ENCODE data around the gene MYH6.
A peak's percentile ranks its signal among the peaks of the same experiment; 100 is the strongest.
"Not testable (repeated sequence)": the region's sequence is repeated elsewhere in the genome, so short reads cannot be mapped to it uniquely, and the experiment has no call there.

MYH6 gene

DNA sequence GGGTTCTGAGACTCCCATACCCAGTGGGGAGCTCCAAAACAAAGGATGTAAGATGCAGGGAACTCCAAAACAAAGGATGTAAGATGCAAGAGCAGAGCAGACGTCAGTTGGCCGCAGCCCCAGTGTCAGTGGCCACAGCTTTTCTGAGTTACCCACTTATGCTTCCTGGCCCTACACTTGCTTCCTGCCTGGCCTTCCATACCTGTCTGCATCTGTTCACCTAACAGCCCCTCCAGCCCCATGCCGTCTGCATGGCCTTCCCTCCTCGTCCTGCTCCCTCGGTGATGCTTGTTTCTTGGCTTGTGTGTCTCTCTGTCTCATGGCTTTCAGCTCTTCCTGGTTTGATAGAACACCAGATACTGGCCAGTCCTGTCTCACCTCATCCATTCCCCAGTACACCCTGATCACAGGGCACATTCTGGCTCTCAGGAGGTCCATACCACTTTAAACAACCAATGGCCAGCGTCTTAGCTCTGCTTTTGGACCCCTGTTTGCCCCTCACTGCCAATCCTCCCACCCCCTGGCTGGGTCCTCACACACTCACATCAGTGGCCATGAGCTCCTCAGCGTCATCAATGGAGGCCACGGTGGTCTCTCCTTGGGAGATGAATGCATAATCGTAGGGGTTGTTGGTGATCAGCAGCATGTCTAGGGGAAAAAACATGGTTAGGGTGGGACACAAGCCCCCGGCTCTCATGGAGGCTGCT is 22.1 kb upstream of the MYH6 start:
- Mint-ChIP-seq H3K4me3 (no peak overlapping the region), H3K27me3 (no peaks in the 10 kb centered on the region), H3K27ac (no peak overlapping the region), H3K36me3 (ENCODE audit: low read depth) (no peaks in the 10 kb centered on the region), H3K4me1 (ENCODE audit: low read depth) (no peaks in the 10 kb centered on the region), H3K9me3 (no peaks in the 10 kb centered on the region)
- no peak for DNase-seq

DNA sequence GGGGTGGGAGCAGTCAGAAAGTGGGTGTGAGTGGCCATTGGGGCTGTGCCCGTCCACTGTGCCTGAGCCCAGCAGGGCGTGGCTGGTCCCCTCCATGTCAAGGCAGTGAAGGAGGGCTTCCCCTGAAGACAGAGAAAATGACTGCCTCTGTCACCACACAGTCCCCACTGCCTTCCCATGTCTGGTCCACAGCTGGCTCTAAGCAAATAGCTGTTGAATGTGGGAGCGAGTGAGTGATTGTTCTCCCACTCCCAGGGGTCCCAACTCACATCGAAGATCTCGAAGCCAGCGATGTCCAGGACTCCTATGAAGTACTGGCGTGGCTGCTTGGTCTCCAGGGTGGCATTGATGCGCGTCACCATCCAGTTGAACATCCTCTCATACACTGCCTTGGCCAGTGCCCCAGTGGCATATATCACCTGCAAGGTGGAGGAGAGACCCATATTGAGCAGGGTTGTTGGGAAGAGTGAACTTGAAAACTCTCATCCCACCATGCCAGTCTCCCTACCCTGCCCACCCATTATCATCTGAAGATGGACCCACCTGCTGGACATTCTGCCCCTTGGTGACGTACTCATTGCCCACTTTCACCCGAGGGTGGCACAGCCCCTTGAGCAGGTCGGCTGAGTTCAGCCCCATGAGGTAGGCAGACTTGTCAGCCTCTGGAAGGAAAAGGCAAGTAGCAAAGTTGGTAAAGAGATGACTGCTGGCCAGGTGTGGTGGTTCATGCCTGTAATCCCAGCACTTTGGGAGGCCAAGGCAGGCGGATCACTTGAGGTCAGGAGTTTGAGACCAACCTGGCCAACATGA is 20.8 kb upstream of the MYH6 start:
- no peak overlapping the region for H3K27ac Mint-ChIP-seq
- DNase-seq: no peak
- no peak overlapping the region for H3K4me3 Mint-ChIP-seq
- no peaks in the 10 kb centered on the region for H3K36me3 Mint-ChIP-seq (ENCODE audit: low read depth)
- no peaks in the 10 kb centered on the region for H3K9me3 Mint-ChIP-seq
- no peaks in the 10 kb centered on the region for H3K27me3 Mint-ChIP-seq
- H3K4me1 Mint-ChIP-seq (ENCODE audit: low read depth): no peaks in the 10 kb centered on the region

DNA sequence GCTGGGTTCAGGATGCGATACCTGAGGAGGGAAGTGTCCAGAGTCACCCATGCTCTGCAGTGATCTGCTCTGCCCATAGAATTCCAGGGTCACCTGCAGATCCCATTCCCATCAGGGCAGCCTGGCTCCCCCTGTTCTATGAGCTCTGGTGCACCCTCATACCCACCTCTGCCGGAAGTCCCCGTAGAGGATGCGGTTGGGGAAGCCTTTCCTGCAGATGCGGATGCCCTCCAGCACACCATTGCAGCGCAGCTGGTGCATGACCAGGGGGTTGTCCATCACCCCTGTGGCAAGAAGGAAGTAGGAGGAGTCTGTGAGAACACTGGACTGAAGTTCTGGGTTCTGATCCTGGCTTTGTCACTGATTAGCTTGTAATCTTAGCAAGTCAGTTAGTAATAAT is 17.7 kb upstream of the MYH6 start:
- H3K27ac Mint-ChIP-seq; H3K9me3 Mint-ChIP-seq; H3K27me3 Mint-ChIP-seq; DNase-seq; H3K36me3 Mint-ChIP-seq (ENCODE audit: low read depth); H3K4me3 Mint-ChIP-seq: not testable (repeated sequence)
- H3K4me1 Mint-ChIP-seq (ENCODE audit: low read depth): peaks cover 12% of the 10 kb centered on the region

DNA sequence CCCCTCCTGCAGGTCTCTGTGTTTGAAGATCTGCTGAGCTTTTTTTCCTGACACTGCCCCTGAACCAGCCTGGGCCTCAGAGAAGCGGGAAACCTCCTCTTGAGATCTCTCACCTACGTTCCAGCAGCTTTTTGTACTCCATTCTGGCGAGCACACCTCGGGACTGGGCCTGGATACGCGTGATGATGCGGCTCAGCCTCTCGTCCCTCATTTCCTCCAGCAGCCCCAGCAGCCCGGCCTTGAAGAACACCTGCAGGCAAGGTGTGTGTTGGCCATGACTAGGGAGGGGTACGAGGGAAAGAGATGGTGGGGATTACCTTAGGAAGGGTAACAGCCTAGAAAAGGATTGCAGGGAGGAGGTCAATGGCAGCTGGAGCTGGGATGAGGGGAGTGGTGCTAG is 17.1 kb upstream of the MYH6 start:
- H3K27ac Mint-ChIP-seq: no peak overlapping the region
- no peak overlapping the region for H3K4me3 Mint-ChIP-seq
- DNase-seq: no peak
- peaks cover 12% of the 10 kb centered on the region for H3K4me1 Mint-ChIP-seq (ENCODE audit: low read depth)
- H3K27me3 Mint-ChIP-seq: no peaks in the 10 kb centered on the region
- H3K36me3 Mint-ChIP-seq (ENCODE audit: low read depth): no peaks in the 10 kb centered on the region
- H3K9me3 Mint-ChIP-seq: no peaks in the 10 kb centered on the region

DNA sequence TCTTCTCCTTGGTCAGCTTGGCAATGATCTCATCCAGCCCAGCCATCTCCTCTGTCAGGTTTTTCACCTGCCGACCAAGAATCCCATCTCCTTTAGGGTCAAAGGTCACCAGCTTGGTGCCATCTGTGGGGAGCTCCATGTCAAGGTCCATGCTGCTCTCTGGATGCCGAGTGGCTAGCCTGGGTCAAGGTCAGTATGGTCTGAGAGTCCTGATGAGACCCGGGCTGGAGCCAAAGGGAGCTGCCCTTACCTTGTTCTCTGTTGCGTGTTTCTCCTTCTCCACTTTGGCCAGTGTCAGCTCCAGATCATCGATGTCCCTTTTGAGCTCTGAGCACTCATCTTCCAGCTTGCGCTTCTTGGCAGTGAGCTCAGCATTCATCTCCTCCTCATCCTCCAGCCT is 15.6 kb upstream of the MYH6 start:
- no peaks in the 10 kb centered on the region for H3K27me3 Mint-ChIP-seq

DNA sequence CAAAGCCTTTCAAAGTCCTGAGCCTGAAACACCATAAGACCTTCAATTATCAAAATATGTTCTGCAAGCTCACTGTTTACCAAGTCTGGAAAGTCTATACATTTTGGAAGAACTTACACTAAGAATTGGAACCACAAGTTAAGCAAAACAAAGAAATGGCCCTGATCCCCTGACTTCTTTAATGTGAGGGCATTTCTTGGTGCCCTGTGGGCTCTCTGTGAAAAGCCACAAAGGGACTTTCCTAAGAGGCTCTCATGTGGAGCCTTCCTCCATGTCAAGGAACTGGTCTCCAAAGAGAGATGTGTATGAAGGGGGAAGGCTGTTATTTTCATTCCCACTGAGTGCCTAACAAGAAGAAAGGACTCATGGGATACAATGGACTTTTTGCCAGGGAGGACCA is 13.5 kb upstream of the MYH6 start:
- peaks cover 3% of the 10 kb centered on the region for H3K27me3 Mint-ChIP-seq
- no peak for DNase-seq
- no peaks in the 10 kb centered on the region for H3K36me3 Mint-ChIP-seq (ENCODE audit: low read depth)
- H3K4me3 Mint-ChIP-seq: no peak overlapping the region
- H3K4me1 Mint-ChIP-seq (ENCODE audit: low read depth): peaks cover 12% of the 10 kb centered on the region
- H3K27ac Mint-ChIP-seq: peak overlapping the region; percentile 42
- no peaks in the 10 kb centered on the region for H3K9me3 Mint-ChIP-seq

More for the DNA sequence above, 15.6 kb upstream of the MYH6 start:
- no peak for DNase-seq
- no peak overlapping the region for H3K4me3 Mint-ChIP-seq
- H3K27ac Mint-ChIP-seq: no peak overlapping the region
- no peaks in the 10 kb centered on the region for H3K36me3 Mint-ChIP-seq (ENCODE audit: low read depth)
- H3K4me1 Mint-ChIP-seq (ENCODE audit: low read depth): peaks cover 12% of the 10 kb centered on the region
- no peaks in the 10 kb centered on the region for H3K9me3 Mint-ChIP-seq

DNA sequence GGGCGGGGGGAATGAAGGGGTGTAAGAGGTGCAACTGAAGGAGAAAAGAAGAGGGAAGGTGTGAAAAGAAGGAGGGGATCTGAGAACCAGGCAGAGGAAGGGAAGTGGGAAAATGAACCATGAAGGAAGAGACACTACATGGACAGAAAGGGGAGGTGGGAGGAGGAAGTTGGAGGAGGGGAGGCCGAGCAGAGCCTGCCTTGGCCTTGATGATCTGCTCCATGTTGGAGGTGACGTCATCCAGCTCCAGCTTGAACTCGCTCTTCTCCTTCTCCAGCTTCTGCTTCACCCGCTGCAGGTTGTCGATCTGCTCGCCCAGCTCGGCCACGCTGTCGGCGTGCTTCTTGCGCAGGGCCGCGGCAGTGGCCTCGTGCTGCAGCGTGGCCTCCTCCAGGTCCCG is 11.6 kb upstream of the MYH6 start:
- H3K36me3 Mint-ChIP-seq (ENCODE audit: low read depth); H3K27me3 Mint-ChIP-seq; DNase-seq; H3K4me3 Mint-ChIP-seq; H3K9me3 Mint-ChIP-seq; H3K27ac Mint-ChIP-seq: not testable (repeated sequence)
- peaks cover 12% of the 10 kb centered on the region for H3K4me1 Mint-ChIP-seq (ENCODE audit: low read depth)

DNA sequence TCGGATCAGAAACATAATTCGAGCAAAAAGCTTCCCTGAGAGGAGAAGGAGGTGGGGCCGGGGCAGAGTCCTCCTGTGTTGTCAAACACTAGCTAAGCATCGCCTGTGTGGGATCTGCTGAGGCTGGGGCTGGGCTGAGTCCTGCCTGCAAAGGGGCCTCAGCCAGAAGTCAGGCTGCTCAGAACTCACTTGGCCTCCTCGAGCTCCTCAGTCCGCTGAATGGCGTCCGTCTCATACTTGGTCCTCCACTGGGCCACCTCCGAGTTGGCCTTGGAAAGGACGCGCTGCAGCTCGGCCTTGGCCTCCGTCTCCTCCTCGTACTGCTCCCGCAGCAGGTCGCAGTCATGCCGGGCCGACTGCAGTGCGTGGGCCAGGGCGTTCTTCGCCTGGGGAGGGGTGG is 9.9 kb upstream of the MYH6 start:
- peaks cover 12% of the 10 kb centered on the region for H3K4me1 Mint-ChIP-seq (ENCODE audit: low read depth)
- H3K9me3 Mint-ChIP-seq: no peaks in the 10 kb centered on the region
- DNase-seq: no peak
- no peaks in the 10 kb centered on the region for H3K36me3 Mint-ChIP-seq (ENCODE audit: low read depth)
- peaks cover 3% of the 10 kb centered on the region for H3K27me3 Mint-ChIP-seq
- H3K27ac Mint-ChIP-seq: no peak overlapping the region
- no peak overlapping the region for H3K4me3 Mint-ChIP-seq

DNA sequence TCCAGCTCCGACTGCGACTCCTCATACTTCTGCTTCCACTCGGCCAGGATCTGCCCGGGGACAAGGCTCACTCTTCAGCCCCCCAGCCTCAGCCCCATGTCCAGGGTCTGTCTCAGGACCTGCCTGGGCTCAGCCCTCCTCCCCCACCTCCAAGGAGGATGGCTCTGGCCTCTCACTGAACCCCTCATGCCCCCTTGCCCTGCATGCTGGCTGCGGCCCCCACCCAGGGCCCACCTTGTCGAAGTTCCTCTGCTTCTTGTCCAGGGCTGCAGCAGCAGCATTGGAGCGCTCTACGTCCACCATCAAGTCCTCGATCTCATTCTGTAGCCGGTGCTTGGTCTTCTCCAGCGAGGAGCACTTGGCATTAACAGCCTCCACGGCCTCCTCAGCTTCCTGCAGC is 9.2 kb upstream of the MYH6 start:
- H3K4me1 Mint-ChIP-seq (ENCODE audit: low read depth): peaks cover 12% of the 10 kb centered on the region
- H3K36me3 Mint-ChIP-seq (ENCODE audit: low read depth); H3K27ac Mint-ChIP-seq; H3K9me3 Mint-ChIP-seq; H3K27me3 Mint-ChIP-seq; DNase-seq; H3K4me3 Mint-ChIP-seq: not testable (repeated sequence)

DNA sequence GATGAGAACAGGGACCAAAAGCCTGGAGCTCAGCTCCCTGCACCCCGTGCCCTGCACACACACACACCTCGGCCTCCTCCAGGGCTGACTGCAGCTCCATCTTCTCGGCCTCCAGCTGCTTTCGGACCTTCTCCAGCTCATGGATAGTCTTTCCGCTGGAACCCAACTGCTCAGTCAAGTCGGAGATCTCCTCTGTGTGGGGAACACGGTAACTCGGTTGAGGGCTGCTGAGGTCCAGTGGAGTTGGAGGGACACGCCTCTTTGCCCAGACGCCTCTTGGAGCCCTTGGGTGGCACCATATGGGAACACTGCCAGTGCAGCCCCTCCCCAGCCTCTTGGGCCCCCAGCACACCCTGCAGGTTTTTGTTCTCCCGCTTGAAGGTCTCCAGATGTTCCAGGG is 8.7 kb upstream of the MYH6 start:
- Mint-ChIP-seq H3K4me3 (no peak overlapping the region), H3K9me3 (no peaks in the 10 kb centered on the region), H3K36me3 (ENCODE audit: low read depth) (no peaks in the 10 kb centered on the region), H3K4me1 (ENCODE audit: low read depth) (peaks cover 9% of the 10 kb centered on the region), H3K27me3 (peaks cover 3% of the 10 kb centered on the region), H3K27ac (no peak overlapping the region)
- DNase-seq: no peak

DNA sequence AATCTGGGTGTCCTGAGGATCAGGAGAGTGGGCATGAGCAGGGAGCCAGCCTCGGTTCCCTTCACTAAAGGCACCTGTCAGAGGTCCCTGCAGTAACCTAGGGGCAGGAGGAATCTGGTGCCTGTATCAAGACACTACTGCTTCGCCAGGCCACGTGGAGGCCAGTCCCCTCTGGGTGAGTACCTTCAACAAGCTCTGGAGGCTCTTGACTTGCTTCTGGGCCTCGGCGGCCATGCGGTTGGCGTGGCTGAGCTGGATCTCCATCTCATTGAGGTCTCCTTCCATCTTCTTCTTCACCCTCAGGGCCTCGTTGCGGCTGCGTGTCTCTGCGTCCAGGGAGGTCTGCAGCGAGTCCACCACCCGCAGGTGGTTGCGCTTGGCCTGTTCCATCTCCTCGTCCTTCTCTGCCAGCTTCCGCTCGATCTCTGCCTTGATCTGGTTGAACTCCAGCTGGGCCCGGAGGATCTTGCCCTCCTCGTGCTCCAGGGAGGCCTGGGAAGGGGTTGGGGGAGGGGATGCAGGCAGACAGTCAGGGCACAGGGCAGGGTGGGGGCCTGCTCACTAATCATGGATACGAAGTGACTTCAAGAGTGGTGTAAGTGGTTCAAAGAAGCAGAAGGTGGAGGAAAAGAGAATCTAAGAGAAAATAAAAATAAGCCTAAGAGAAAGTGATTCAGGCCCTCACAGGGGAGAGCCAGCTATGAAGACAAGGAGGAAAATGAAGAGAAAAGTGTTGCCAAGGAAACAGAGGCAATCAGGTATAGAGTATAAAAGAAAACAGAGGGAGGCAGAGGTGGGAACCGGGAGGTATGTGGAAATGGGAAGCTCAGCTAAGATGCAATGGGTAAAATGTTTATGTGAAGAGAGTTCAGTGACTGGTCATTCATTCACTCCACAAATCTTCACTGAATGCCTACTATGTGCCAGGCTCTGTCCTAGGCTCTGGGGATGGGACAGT is 8.0 kb upstream of the MYH6 start:
- no peak for DNase-seq
- Mint-ChIP-seq H3K9me3 (no peaks in the 10 kb centered on the region), H3K4me3 (no peak overlapping the region), H3K27ac (no peak overlapping the region), H3K36me3 (ENCODE audit: low read depth) (no peaks in the 10 kb centered on the region), H3K4me1 (ENCODE audit: low read depth) (peaks cover 3% of the 10 kb centered on the region), H3K27me3 (peaks cover 3% of the 10 kb centered on the region)

DNA sequence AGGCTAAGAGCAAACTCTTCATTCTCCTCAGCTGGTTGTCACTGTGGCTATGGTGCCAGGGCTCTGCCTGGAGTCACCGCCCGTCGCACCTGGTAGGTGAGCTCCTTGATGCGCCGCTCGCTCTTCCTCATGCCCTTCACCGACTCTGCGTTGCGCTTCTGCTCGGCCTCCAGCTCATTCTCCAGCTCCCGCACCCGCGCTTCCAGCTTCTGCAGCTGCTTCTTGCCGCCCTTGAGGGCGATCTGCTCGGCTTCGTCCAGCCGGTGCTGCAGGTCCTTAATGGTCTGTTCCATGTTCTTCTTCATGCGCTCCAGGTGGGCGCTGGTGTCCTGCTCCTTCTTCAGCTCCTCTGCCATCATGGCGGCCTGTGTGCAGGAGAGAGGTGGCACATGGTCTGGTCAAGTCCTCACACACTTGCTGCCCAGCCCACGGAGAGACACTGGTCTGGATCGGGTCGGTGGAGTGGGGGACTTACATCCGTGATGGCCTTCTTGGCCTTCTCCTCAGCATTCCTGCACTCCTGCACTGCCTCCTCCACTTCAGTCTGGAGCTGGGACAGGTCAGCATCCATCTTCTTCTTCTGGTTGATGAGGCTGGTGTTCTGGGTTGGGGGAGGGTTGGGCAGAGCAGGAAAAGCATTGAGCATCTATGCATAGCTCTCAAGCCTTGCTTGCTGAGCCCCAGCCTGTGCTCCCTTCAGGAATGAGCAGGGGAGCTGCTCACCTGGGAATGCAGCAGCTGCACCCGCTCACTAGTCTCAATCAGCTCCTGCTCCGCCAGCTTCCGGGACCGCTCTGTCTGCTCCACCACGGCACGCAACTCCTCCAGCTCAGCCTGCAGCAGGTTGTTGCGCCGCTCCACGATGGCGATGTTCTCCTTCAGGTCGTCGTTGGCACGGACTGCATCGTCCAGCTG is 7.1 kb upstream of the MYH6 start:
- Mint-ChIP-seq H3K27ac (no peak overlapping the region), H3K36me3 (ENCODE audit: low read depth) (no peaks in the 10 kb centered on the region), H3K9me3 (no peaks in the 10 kb centered on the region), H3K4me3 (no peak overlapping the region), H3K27me3 (peaks cover 3% of the 10 kb centered on the region), H3K4me1 (ENCODE audit: low read depth) (no peaks in the 10 kb centered on the region)
- DNase-seq: no peak

DNA sequence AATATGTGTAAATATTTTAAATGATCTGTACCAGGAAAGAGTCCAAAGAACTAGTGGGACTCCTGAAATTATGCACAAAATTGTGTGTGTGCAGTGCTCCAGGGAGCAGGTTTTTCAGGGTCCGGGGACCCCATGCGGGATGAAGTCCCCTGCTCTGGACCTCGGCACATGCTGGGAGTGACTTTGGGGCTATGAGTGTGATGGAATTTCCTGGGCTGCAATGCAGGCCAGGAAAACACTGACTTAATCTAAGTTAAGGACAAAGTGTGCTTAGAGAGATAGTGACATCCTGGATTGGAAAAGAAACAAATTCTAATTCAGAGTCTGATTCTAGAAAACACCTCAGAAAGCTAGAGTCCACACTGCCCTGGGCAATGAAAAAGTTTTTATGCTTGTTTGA is 6.2 kb upstream of the MYH6 start:
- H3K27ac Mint-ChIP-seq: no peak overlapping the region
- no peaks in the 10 kb centered on the region for H3K4me1 Mint-ChIP-seq (ENCODE audit: low read depth)
- peaks cover 3% of the 10 kb centered on the region for H3K27me3 Mint-ChIP-seq
- H3K9me3 Mint-ChIP-seq: no peaks in the 10 kb centered on the region
- no peak for DNase-seq
- H3K36me3 Mint-ChIP-seq (ENCODE audit: low read depth): no peaks in the 10 kb centered on the region
- no peak overlapping the region for H3K4me3 Mint-ChIP-seq

DNA sequence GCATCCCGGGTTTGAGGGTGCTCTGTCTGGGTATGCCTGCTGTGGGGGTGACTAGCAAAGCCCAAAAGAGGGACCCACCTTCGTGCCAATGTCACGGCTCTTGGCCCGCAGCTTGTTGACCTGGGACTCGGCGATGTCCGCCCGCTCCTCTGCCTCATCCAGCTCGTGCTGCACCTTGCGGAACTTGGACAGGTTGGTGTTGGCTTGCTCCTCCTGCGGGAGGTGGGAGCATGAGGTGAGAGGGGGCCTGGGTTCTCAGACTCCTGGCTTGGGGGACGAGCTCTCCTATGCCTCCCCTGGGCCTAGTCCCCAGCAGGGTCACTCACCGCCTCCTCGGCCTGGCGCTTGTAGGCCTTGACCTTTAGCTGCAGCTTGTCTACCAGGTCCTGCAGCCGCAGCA is 5.6 kb upstream of the MYH6 start:
- H3K4me3 Mint-ChIP-seq: no peak overlapping the region
- no peaks in the 10 kb centered on the region for H3K9me3 Mint-ChIP-seq
- no peaks in the 10 kb centered on the region for H3K36me3 Mint-ChIP-seq (ENCODE audit: low read depth)
- no peak overlapping the region for H3K27ac Mint-ChIP-seq
- DNase-seq: no peak
- no peaks in the 10 kb centered on the region for H3K4me1 Mint-ChIP-seq (ENCODE audit: low read depth)
- peaks cover 3% of the 10 kb centered on the region for H3K27me3 Mint-ChIP-seq

All from activated T-cell treated with anti-CD3 and anti-CD28 coated beads, Interleukin-2, amount 50 U/mL, for 24 hours (primary cell).